Naive thymus-derived CD4-positive, alpha-beta T cell (primary cell): ENCODE results near the gene GCM1. TPM values are rescaled to one million over a fixed set of nuclear protein-coding genes. Genes with fewer than 3 reads are reported as not detected.
A peak's percentile ranks its signal among the peaks of the same experiment; 100 is the strongest.

Experiments used
- ATAC-seq: fragments of 150-1000 bp; cut with Tn5 transposase; 2 replicates; pipeline ENCODE4 v1.10.0; 2021; ENCODE audit warnings: mild to moderate bottlenecking, moderate library complexity
- CTCF ChIA-PET: fragments of 350-600 bp; sonication (Branson Sonifier 250); formaldehyde crosslinking; loops from one replicate; lab custom pipeline; 2021; ENCODE audit warnings: antibody characterized with exemption; lab: Charles Lee
- POLR2A ChIA-PET: fragments of 350-600 bp; sonication (Branson Sonifier 250); formaldehyde crosslinking; loops from one replicate; lab custom pipeline; 2021; ENCODE audit warnings: antibody characterized with exemption, inconsistent platforms; lab: Charles Lee
- DNase-seq, 9 donors: peaks; one replicate each; pipeline versions ENCODE4 v3.0.0 to v3.0.0-alpha.2; 2020 to 2022; ENCODE audit warnings: mixed read lengths in 1 of 9
- H3K27ac ChIP-seq: one replicate; pipeline ENCODE4 v1.7.0; 2013; ENCODE audit warnings: mild to moderate bottlenecking, low read depth, low read length, moderate library complexity
- H3K27me3 ChIP-seq, 2 donors: one replicate each; pipeline ENCODE4 v1.7.0; 2013; ENCODE audit warnings: low read length in 2 of 2, mild to moderate bottlenecking in 2 of 2, moderate library complexity in 2 of 2; ENCODE audit not compliant: control insufficient read depth in 2 of 2, insufficient read depth in 2 of 2
- H3K36me3 ChIP-seq, 3 experiments: 1 replicate in 2 of 3; 2 replicates in 1 of 3; pipeline ENCODE4 v1.7.0; 2013; ENCODE audit warnings: low read length in 3 of 3, mild to moderate bottlenecking in 3 of 3, moderate library complexity in 1 of 3; ENCODE audit not compliant: insufficient read depth in 3 of 3, control insufficient read depth in 2 of 3
- H3K4me1 ChIP-seq, 2 donors: one replicate each; pipeline ENCODE4 v1.7.0; 2013; ENCODE audit warnings: low read length in 2 of 2, mild to moderate bottlenecking in 2 of 2, moderate library complexity in 1 of 2; ENCODE audit not compliant: control insufficient read depth in 2 of 2, insufficient read depth in 2 of 2
- H3K4me3 ChIP-seq: 2 replicates; pipeline ENCODE4 v1.7.0; 2013; ENCODE audit warnings: mild to moderate bottlenecking, low read length
- H3K9me3 ChIP-seq, 3 experiments: 1 replicate in 2 of 3; 2 replicates in 1 of 3; pipeline ENCODE4 v1.7.0; 2013; ENCODE audit warnings: low read length in 3 of 3; ENCODE audit not compliant: control insufficient read depth in 2 of 3
- H3K27ac Mint-ChIP-seq, 9 donors: one replicate each; pipeline ENCODE4 v1.8.0; 2020 to 2022; ENCODE audit warnings: mixed read lengths in 9 of 9, mild to moderate bottlenecking in 8 of 9, moderate library complexity in 5 of 9, inconsistent platforms in 2 of 9
- H3K27me3 Mint-ChIP-seq, 5 donors: one replicate each; pipeline ENCODE4 v1.8.0; 2021 to 2022; ENCODE audit warnings: mixed read lengths in 5 of 5, mild to moderate bottlenecking in 1 of 5
- H3K36me3 Mint-ChIP-seq, 5 donors: one replicate each; pipeline ENCODE4 v1.8.0; 2020 to 2022; ENCODE audit warnings: mixed read lengths in 5 of 5, mild to moderate bottlenecking in 3 of 5, inconsistent platforms in 1 of 5
- H3K4me1 Mint-ChIP-seq, 7 donors: one replicate each; pipeline ENCODE4 v1.8.0; 2020 to 2022; ENCODE audit warnings: mixed read lengths in 7 of 7, mild to moderate bottlenecking in 3 of 7, inconsistent platforms in 1 of 7
- H3K4me3 Mint-ChIP-seq, 10 donors: one replicate each; pipeline ENCODE4 v1.8.0; 2020 to 2022; ENCODE audit warnings: mild to moderate bottlenecking in 10 of 10, mixed read lengths in 10 of 10, moderate library complexity in 6 of 10, inconsistent platforms in 2 of 10
- H3K9me3 Mint-ChIP-seq, 11 donors: one replicate each; pipeline ENCODE4 v1.8.0; 2020 to 2022; ENCODE audit warnings: mixed read lengths in 11 of 11, mild to moderate bottlenecking in 4 of 11, inconsistent platforms in 1 of 11, moderate library complexity in 1 of 11
- intact Hi-C, 2 donors: fragments of 100-400 bp; cut with micrococcal nuclease; formaldehyde crosslinking; loops; one replicate each; pipeline ENCODE4 v1.15.1; 2023
- polyA plus RNA-seq, 2 donors: library from polyadenylated mRNA; unstranded; fragments of 300-500 nt; fragmentation: Illumina TruSeq; gene quantifications; one replicate each; pipeline ENCODE4 v1.2.3, GENCODE V29; 2021
- total RNA-seq, 6 experiments: library from RNA in 5 of 6; stranded (reverse) in 5 of 6; gene quantifications; 1 replicate in 5 of 6; 2 replicates in 1 of 6; pipeline ENCODE4 v1.2.3 and lab custom pipeline; 2021 to 2026

GCM1 gene
- total and polyA plus RNA-seq, 7 experiments from 2014 or later = 0.07 TPM; not detected in 6

- intact Hi-C loops = no loop called here
- ATAC-seq (no peak), DNase-seq (no peak)
- Histone ChIP-seq H3K4me3 (no peak overlapping the region), H3K36me3 (no peaks in the 10 kb centered on the region), H3K27me3 (no peaks in the 10 kb centered on the region), H3K4me1 (no peaks in the 10 kb centered on the region), H3K9me3 (peaks cover 0 to 6% (median 0%) of the 10 kb centered on the region in 3 experiments), H3K27ac (no peak overlapping the region)
- H3K27ac Mint-ChIP-seq = no peak overlapping the region
- peaks cover 0 to 7% (median 0%) of the 10 kb centered on the region in 5 donors for H3K36me3 Mint-ChIP-seq
- peaks cover 0 to 12% (median 4%) of the 10 kb centered on the region in 5 donors for H3K27me3 Mint-ChIP-seq
- H3K4me1 Mint-ChIP-seq = peaks cover 4 to 8% (median 5%) of the 10 kb centered on the region in 7 donors
- no peak overlapping the region for H3K4me3 Mint-ChIP-seq
- peaks cover 0 to 15% (median 3%) of the 10 kb centered on the region in 11 donors for H3K9me3 Mint-ChIP-seq
- ChIA-PET POLR2A (no interaction called here), CTCF (no interaction called here)
These were observed 32.9 kb downstream of the GCM1 start for GRCh38 chr6:53115741-53116140.

DNA sequence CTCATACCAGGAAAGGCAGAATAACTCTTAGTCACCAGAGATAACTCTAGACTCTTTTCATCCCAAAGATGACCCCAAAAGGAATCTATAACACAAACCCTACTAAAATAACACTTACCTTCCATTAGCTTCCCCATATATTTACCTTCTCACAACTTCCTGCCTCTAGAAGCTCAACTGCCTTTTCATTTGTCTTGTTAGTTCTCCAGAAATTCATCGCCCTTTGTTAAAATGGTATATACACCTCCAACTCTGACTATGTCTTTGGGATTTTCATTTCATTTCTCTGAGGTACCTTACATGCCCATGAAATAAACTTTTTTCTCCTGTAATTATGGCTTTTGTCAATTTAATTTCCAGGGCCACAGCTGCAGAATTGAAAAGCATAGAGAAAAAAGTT, 33.5 kb downstream of the GCM1 start:
- ChIA-PET POLR2A (no interaction called here), CTCF (no interaction called here)
- no peaks in the 10 kb centered on the region for H3K4me1 ChIP-seq
- H3K4me3 ChIP-seq = no peak overlapping the region
- H3K9me3 Mint-ChIP-seq = peaks cover 0 to 15% (median 3%) of the 10 kb centered on the region in 11 donors
- no peak overlapping the region for H3K4me3 Mint-ChIP-seq
- DNase-seq = no peak
- peaks cover 0 to 7% (median 0%) of the 10 kb centered on the region in 5 donors for H3K36me3 Mint-ChIP-seq
- no peaks in the 10 kb centered on the region for H3K36me3 ChIP-seq
- intact Hi-C loops = no loop called here
- peaks cover 4 to 8% (median 5%) of the 10 kb centered on the region in 7 donors for H3K4me1 Mint-ChIP-seq
- no peak for ATAC-seq
- no peak overlapping the region for H3K27ac ChIP-seq
- H3K27me3 ChIP-seq = no peaks in the 10 kb centered on the region
- H3K27ac Mint-ChIP-seq = no peak overlapping the region
- peaks cover 0 to 8% (median 4%) of the 10 kb centered on the region in 5 donors for H3K27me3 Mint-ChIP-seq
- peaks cover 0 to 6% (median 0%) of the 10 kb centered on the region in 3 experiments for H3K9me3 ChIP-seq

- no peak for ATAC-seq
- Mint-ChIP-seq H3K36me3 (peaks cover 0 to 7% (median 0%) of the 10 kb centered on the region in 5 donors), H3K27me3 (peaks cover 0 to 8% (median 0%) of the 10 kb centered on the region in 5 donors), H3K4me3 (no peak overlapping the region), H3K4me1 (peaks cover 4 to 9% (median 6%) of the 10 kb centered on the region in 7 donors), H3K27ac (no peak overlapping the region), H3K9me3 (peaks cover 0 to 15% (median 3%) of the 10 kb centered on the region in 11 donors)
- ChIA-PET CTCF (interaction anchor here (0.6 kb wide), 1 partner anchor 527 kb away, joined by 4 read pairs; no protein-coding TSS in a partner anchor), POLR2A (no interaction called here)
- no peaks in the 10 kb centered on the region for H3K4me1 ChIP-seq
- H3K9me3 ChIP-seq = peaks cover 0 to 6% (median 0%) of the 10 kb centered on the region in 3 experiments
- no peak for DNase-seq
- no peak overlapping the region for H3K27ac ChIP-seq
- H3K4me3 ChIP-seq = no peak overlapping the region
- H3K36me3 ChIP-seq = no peaks in the 10 kb centered on the region
- intact Hi-C loops = no loop called here
- no peaks in the 10 kb centered on the region for H3K27me3 ChIP-seq
These were observed 34.9 kb downstream of the GCM1 start for GRCh38 chr6:53113742-53114141.

- Histone ChIP-seq H3K4me3 (no peak overlapping the region), H3K27ac (no peak overlapping the region), H3K27me3 (no peaks in the 10 kb centered on the region), H3K4me1 (no peaks in the 10 kb centered on the region), H3K9me3 (peaks cover 0 to 6% (median 0%) of the 10 kb centered on the region in 3 experiments), H3K36me3 (no peaks in the 10 kb centered on the region)
- peaks cover 0 to 8% (median 0%) of the 10 kb centered on the region in 5 donors for H3K27me3 Mint-ChIP-seq
- H3K27ac Mint-ChIP-seq = peak overlapping the region in 2 of 9 donors; percentile 44 to 62
- DNase-seq (no peak), ATAC-seq (no peak)
- H3K4me3 Mint-ChIP-seq = no peak overlapping the region
- peaks cover 0 to 7% (median 0%) of the 10 kb centered on the region in 5 donors for H3K36me3 Mint-ChIP-seq
- H3K9me3 Mint-ChIP-seq = peaks cover 0 to 15% (median 3%) of the 10 kb centered on the region in 11 donors
- H3K4me1 Mint-ChIP-seq = peaks cover 4 to 9% (median 6%) of the 10 kb centered on the region in 7 donors
- intact Hi-C loops = no loop called here
- CTCF ChIA-PET = no interaction called here
- POLR2A ChIA-PET = no interaction called here
These were observed 35.8 kb downstream of the GCM1 start for GRCh38 chr6:53112871-53113270.

GRCh38 chr6:53112404-53112803, 36.2 kb downstream of the GCM1 start:
- no peak overlapping the region for H3K27ac ChIP-seq
- intact Hi-C loops = no loop called here
- no peaks in the 10 kb centered on the region for H3K27me3 ChIP-seq
- peaks cover 0 to 6% (median 0%) of the 10 kb centered on the region in 3 experiments for H3K9me3 ChIP-seq
- peaks cover 0 to 7% (median 0%) of the 10 kb centered on the region in 5 donors for H3K36me3 Mint-ChIP-seq
- DNase-seq = peak in 1 of 9 donors; percentile 2
- ATAC-seq = no peak
- no peaks in the 10 kb centered on the region for H3K4me1 ChIP-seq
- ChIA-PET CTCF (no interaction called here), POLR2A (no interaction called here)
- H3K27me3 Mint-ChIP-seq = peaks cover 0 to 8% (median 0%) of the 10 kb centered on the region in 5 donors
- H3K36me3 ChIP-seq = no peaks in the 10 kb centered on the region
- H3K4me3 ChIP-seq = no peak overlapping the region
- H3K4me1 Mint-ChIP-seq = peaks cover 4 to 9% (median 6%) of the 10 kb centered on the region in 7 donors
- no peak overlapping the region for H3K4me3 Mint-ChIP-seq
- H3K27ac Mint-ChIP-seq = peak overlapping the region in 3 of 9 donors; percentile 5 to 55 (median 44)
- H3K9me3 Mint-ChIP-seq = peaks cover 0 to 15% (median 3%) of the 10 kb centered on the region in 11 donors

GRCh38 chr6:53111865-53112264, 36.8 kb downstream of the GCM1 start:
- Mint-ChIP-seq H3K27ac (no peak overlapping the region), H3K4me3 (no peak overlapping the region), H3K4me1 (peaks cover 4 to 9% (median 6%) of the 10 kb centered on the region in 7 donors), H3K36me3 (peaks cover 0 to 10% (median 0%) of the 10 kb centered on the region in 5 donors), H3K9me3 (peaks cover 0 to 15% (median 3%) of the 10 kb centered on the region in 11 donors), H3K27me3 (peaks cover 0 to 8% (median 0%) of the 10 kb centered on the region in 5 donors)
- Histone ChIP-seq H3K4me3 (no peak overlapping the region), H3K9me3 (peaks cover 0 to 6% (median 0%) of the 10 kb centered on the region in 3 experiments), H3K36me3 (no peaks in the 10 kb centered on the region), H3K27ac (no peak overlapping the region), H3K4me1 (no peaks in the 10 kb centered on the region), H3K27me3 (no peaks in the 10 kb centered on the region)
- DNase-seq (no peak), ATAC-seq (no peak)
- CTCF ChIA-PET = no interaction called here
- POLR2A ChIA-PET = no interaction called here
- intact Hi-C loops = no loop called here

GRCh38 chr6:53109612-53110011, 39.0 kb downstream of the GCM1 start:
- Mint-ChIP-seq H3K27ac (no peak overlapping the region), H3K27me3 (peaks cover 0 to 8% (median 0%) of the 10 kb centered on the region in 5 donors), H3K4me1 (peaks cover 4 to 9% (median 6%) of the 10 kb centered on the region in 7 donors), H3K4me3 (no peak overlapping the region), H3K9me3 (peaks cover 0 to 5% (median 0%) of the 10 kb centered on the region in 11 donors), H3K36me3 (peaks cover 0 to 10% (median 0%) of the 10 kb centered on the region in 5 donors)
- Histone ChIP-seq H3K27me3 (no peaks in the 10 kb centered on the region), H3K4me3 (no peak overlapping the region), H3K27ac (no peak overlapping the region), H3K4me1 (no peaks in the 10 kb centered on the region), H3K36me3 (no peaks in the 10 kb centered on the region), H3K9me3 (no peaks in the 10 kb centered on the region)
- ChIA-PET CTCF (no interaction called here), POLR2A (no interaction called here)
- ATAC-seq = no peak
- no peak for DNase-seq
- intact Hi-C loops = no loop called here
